Spleen (tissue), 13 donors: ENCODE data around the gene RAG2. TPM values are rescaled to one million over a fixed set of nuclear protein-coding genes. Genes with fewer than 3 reads are reported as not detected.

Source experiments
- DNase-seq: peaks from one replicate; pipeline ENCODE4 v3.0.0-alpha.2; 2020
- H3K27ac ChIP-seq, 8 donors: fragments of 200-600 bp; sonication (generic) in 7 of 8; 1 replicate in 4 of 8; 2 replicates in 4 of 8; pipeline versions ENCODE4 v1.5.0 to v1.8.0; 2016 to 2021; ENCODE audit warnings: inconsistent platforms in 4 of 8, mild to moderate bottlenecking in 4 of 8, moderate library complexity in 1 of 8
- H3K27me3 ChIP-seq, 7 donors: fragments of 200-600 bp; sonication (generic) in 6 of 7; replicated peaks in 1 of 7; 1 replicate in 4 of 7; 2 replicates in 3 of 7; pipeline versions ENCODE4 v1.5.0 to v1.8.0; 2016 to 2021; ENCODE audit warnings: inconsistent platforms in 3 of 7, mild to moderate bottlenecking in 1 of 7
- H3K36me3 ChIP-seq, 6 donors: fragments of 200-600 bp; sonication (generic) in 5 of 6; 1 replicate in 4 of 6; 2 replicates in 2 of 6; pipeline versions ENCODE4 v1.5.0 to v1.8.0; 2016 to 2021; ENCODE audit warnings: inconsistent platforms in 2 of 6
- H3K4me1 ChIP-seq, 6 donors: fragments of 200-600 bp; sonication (generic) in 5 of 6; 1 replicate in 3 of 6; 2 replicates in 3 of 6; pipeline versions ENCODE4 v1.5.0 to v1.8.0; 2016 to 2021; ENCODE audit warnings: inconsistent platforms in 3 of 6
- H3K4me3 ChIP-seq, 8 donors: fragments of 200-600 bp; sonication (generic) in 7 of 8; 1 replicate in 4 of 8; 2 replicates in 4 of 8; pipeline versions ENCODE4 v1.5.0 to v1.8.0; 2016 to 2021; ENCODE audit warnings: inconsistent platforms in 4 of 8, mild to moderate bottlenecking in 4 of 8, moderate library complexity in 2 of 8
- H3K9me3 ChIP-seq, 8 donors: fragments of 200-600 bp; sonication (generic) in 7 of 8; 1 replicate in 4 of 8; 2 replicates in 4 of 8; pipeline versions ENCODE4 v1.5.0 to v1.8.0; 2016 to 2021; ENCODE audit warnings: inconsistent platforms in 4 of 8
- POLR2A ChIP-seq, 3 donors: fragments of 450-650 bp; IDR thresholded peaks; one replicate each; pipeline ENCODE4 v1.5.1; 2017; ENCODE audit warnings: antibody characterized with exemption in 3 of 3, mild to moderate bottlenecking in 1 of 3
- POLR2AphosphoS5 ChIP-seq, 3 donors: sonication (generic); formaldehyde crosslinking; IDR thresholded peaks; one replicate each; pipeline ENCODE4 v1.5.1; 2017; ENCODE audit warnings: antibody characterized with exemption in 3 of 3
- WGBS, 5 donors: extraction: QIAGEN DNeasy Blood & Tissue Kit in 3 of 5; methylation state at CpG; one replicate each; pipeline versions ENCODE4 v1.1.5 to v1.1.7; 2013 to 2018; 5-methylcytosine and 5-hydroxymethylcytosine counted together
- intact Hi-C: fragments of 100-400 bp; cut with DNase I; formaldehyde crosslinking; loops from one replicate; pipeline ENCODE4 v1.15.0; 2023; ENCODE audit warnings: low total_unique reads
- long read RNA-seq, 2 donors: transcript quantifications; one replicate each; lab custom pipeline, GENCODE V29; 2026
- polyA plus RNA-seq, 3 donors: library from polyadenylated mRNA; stranded (reverse); fragments of 200-250 nt; gene quantifications; one replicate each; pipeline ENCODE4 v1.2.1, GENCODE V29; 2013
- total RNA-seq, 7 donors: library from RNA; depleted of rRNA in 3 of 7; stranded (reverse); fragments of >200 nt in 3 of 7; fragmentation: NEBNext Ultra II Directional in 4 of 7; extraction: Animal tissue kit (Norgen Biotek cat#: 25700) in 4 of 7; gene quantifications; one replicate each; pipeline versions ENCODE4 v1.1.0 to v1.2.1, GENCODE V29; 2016 to 2021
- TF ChIP-seq, protein P1 (sequence below), 11 experiments: fragments of 200-600 bp in 7 of 11; fragments of 450-650 bp in 4 of 11; sonication (generic) in 4 of 11; IDR thresholded peaks in 8 of 11; conservative IDR thresholded peaks in 3 of 11; 1 replicate in 7 of 11; 2 replicates in 4 of 11; pipeline versions ENCODE4 v1.4.0 to v1.8.0; 2016 to 2021; ENCODE audit warnings: antibody characterized with exemption in 11 of 11, inconsistent platforms in 4 of 11, mild to moderate bottlenecking in 1 of 11
- donor health status: healthy with polysubstance abuse.
- donor health status: DM: no; HTN: no; CAD: no; lungs with moderate emphysema.
- donor health status: DM: no; HTN: no; CAD: no.
- donor health status: Bipolar disorder and iron deficiency.
- donor health status: healthy.
- donor health status: DM: no; HTN: no; CAD: no.
- donor health status: DM: yes; HTN: yes; CAD: no.

RAG2 gene
- not detected for total RNA-seq
- not detected for polyA plus RNA-seq
- long read RNA-seq, donor 1, partial matches to known transcripts: 0 of 1 reads
- long read RNA-seq, donor 1, other reads (novel, unspliced or antisense): 0 of 1 reads
- long read RNA-seq, donor 2: 0 reads

DNA sequence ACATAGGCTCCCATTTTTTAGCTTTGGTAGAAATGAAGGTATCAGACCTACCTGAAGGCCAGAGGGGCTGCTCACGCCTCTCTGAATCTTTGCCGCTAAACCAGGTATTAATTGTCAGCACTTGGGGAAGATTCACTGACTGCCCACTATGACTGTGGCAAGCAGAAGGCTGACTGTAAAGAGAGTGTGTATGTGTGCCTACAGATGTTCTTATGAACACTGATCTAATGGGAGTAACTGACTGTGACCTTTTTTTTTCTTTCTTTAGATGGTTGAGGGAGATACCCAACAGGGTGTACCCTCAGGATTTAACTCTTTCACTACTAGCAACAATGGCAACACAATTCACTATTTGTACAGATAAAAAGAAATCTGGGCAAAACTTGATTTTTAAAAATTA is at the start of gene RAG2:
Gene RAG2 (minus strand): TSS at position 186 of the 400 bp plus-strand sequence. CDS start 4,068 bp downstream, outside the sequence.
- intact Hi-C loops: no loop called here
- Histone ChIP-seq H3K36me3 (no peaks in the 10 kb centered on the region), H3K4me1 (peaks cover 0 to 23% (median 7%) of the 10 kb centered on the region in 6 donors), H3K27me3 (peaks cover 0 to 26% (median 0%) of the 10 kb centered on the region in 7 donors), H3K4me3 (no peak within 1 kb of the TSS), H3K27ac (no peak within 1 kb of the TSS), H3K9me3 (no peaks in the 10 kb centered on the region)
- WGBS, 5 donors: 61 to 81% (median 77%) methylated on average over 2 of the region's 2 CpGs
- no peak for TF ChIP-seq POLR2AphosphoS5 (IDR thresholded peaks at IDR 0.05)
- TF ChIP-seq POLR2A (IDR thresholded peaks at IDR 0.05): no peak
- TF ChIP-seq, protein P1, sequence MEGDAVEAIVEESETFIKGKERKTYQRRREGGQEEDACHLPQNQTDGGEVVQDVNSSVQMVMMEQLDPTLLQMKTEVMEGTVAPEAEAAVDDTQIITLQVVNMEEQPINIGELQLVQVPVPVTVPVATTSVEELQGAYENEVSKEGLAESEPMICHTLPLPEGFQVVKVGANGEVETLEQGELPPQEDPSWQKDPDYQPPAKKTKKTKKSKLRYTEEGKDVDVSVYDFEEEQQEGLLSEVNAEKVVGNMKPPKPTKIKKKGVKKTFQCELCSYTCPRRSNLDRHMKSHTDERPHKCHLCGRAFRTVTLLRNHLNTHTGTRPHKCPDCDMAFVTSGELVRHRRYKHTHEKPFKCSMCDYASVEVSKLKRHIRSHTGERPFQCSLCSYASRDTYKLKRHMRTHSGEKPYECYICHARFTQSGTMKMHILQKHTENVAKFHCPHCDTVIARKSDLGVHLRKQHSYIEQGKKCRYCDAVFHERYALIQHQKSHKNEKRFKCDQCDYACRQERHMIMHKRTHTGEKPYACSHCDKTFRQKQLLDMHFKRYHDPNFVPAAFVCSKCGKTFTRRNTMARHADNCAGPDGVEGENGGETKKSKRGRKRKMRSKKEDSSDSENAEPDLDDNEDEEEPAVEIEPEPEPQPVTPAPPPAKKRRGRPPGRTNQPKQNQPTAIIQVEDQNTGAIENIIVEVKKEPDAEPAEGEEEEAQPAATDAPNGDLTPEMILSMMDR (IDR thresholded peaks at IDR 0.05 in 8 of 11, conservative IDR thresholded peaks at IDR 0.05 in 3 of 11): no peak
- no peak for DNase-seq

DNA sequence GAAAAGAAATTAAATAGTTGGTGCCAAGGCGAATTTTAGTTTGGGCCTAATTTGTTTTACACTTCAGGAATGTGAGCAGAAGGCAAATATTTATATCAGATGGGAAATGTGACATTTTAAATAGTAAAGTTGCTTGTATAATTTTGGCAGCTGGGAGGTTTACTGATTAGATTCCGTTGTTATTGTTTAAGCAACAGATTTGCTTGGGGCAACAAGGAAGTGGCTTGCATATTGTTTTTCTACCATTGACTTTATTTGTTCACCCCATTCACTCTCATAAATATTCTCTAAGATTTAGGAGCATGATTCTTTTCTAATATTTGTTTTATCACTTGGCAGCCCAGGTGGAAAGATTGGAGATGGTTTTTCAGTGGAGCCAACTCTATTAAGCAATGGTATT is 40.5 kb upstream of the RAG2 start:
- H3K4me1 ChIP-seq: no peaks in the 10 kb centered on the region
- H3K4me3 ChIP-seq: no peak overlapping the region
- H3K36me3 ChIP-seq: peaks cover 0 to 3% (median 0%) of the 10 kb centered on the region in 6 donors
- H3K27me3 ChIP-seq: no peaks in the 10 kb centered on the region
- H3K9me3 ChIP-seq: peaks cover 0 to 6% (median 0%) of the 10 kb centered on the region in 8 donors
- TF ChIP-seq POLR2AphosphoS5 (IDR thresholded peaks at IDR 0.05): no peak
- no peak for TF ChIP-seq POLR2A (IDR thresholded peaks at IDR 0.05)
- TF ChIP-seq, protein P1 (IDR thresholded peaks at IDR 0.05 in 8 of 11, conservative IDR thresholded peaks at IDR 0.05 in 3 of 11): no peak
- H3K27ac ChIP-seq: no peak overlapping the region
- no peak for DNase-seq
- WGBS, 5 donors: 78 to 93% (median 87%) methylated on average over 2 of the region's 2 CpGs
- intact Hi-C loops: no loop called here

DNA sequence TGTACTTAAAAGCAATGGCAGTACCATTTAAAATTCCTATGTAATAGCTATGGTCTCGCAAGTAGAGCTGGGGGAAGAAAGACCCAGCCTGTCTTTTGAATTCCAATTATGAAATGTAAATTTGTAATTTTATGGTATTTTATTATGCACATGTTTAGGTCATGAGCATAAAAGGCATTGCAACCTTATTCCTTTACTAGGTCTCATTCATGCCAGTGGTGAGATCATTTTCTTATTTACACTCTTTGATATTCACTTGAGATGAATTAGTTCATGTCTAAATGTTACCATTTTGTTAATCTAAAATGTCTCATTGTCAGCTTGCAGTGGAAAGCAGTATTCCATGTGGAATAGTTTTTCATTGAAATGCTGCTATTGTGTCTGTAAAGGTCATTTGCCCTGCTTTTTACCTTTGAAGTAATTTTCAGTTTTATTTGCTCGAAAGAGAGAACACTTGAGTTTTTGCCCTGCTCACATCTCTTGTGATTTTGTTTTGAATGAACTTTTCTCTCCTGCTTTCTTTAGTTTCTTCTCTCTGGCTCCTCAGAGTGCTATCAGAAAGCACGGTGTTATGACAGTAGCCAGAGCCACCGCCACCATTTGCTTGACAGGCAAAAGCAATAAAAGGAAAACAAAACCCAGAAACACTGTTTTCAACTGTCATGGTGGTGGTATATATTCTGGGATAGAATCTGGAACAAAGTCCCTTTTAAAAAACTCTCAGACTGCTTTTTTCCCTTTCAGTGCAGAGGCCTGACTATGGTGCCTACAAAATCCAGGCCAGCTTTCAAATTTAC is 37.2 kb upstream of the RAG2 start:
- intact Hi-C loops: no loop called here
- Histone ChIP-seq H3K27me3 (no peaks in the 10 kb centered on the region), H3K36me3 (peaks cover 0 to 3% (median 0%) of the 10 kb centered on the region in 6 donors), H3K4me1 (no peaks in the 10 kb centered on the region), H3K9me3 (no peaks in the 10 kb centered on the region), H3K27ac (no peak overlapping the region), H3K4me3 (no peak overlapping the region)
- WGBS, 5 donors: 88 to 93% (median 91%) methylated on average over 4 of the region's 4 CpGs
- no peak for TF ChIP-seq POLR2A (IDR thresholded peaks at IDR 0.05)
- TF ChIP-seq, protein P1 (IDR thresholded peaks at IDR 0.05 in 8 of 11, conservative IDR thresholded peaks at IDR 0.05 in 3 of 11): no peak
- DNase-seq: no peak

DNA sequence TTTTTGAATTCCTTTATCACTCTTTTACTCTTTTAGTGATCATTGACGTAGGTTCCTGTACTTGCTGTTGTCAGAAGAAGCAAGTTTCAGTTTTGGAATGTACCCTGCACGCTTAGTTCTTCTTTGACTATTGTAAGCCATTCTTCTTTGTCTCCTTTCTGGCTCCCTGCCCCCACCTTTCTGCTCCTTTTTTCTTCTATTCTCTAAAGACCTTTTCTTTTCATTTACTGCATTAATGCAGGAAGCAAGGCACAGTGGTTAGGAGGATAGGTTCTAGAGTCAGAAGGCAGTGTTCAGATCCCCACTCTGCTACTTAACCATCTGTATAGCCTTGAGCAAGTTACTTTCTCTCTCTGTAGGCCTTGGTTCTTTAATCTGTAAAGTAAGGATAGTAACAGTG is 33.7 kb upstream of the RAG2 start:
- no peaks in the 10 kb centered on the region for H3K36me3 ChIP-seq
- no peaks in the 10 kb centered on the region for H3K27me3 ChIP-seq
- WGBS, 5 donors: 69 to 77% (median 72%) methylated on average over 2 of the region's 2 CpGs
- H3K4me1 ChIP-seq: no peaks in the 10 kb centered on the region
- intact Hi-C loops: no loop called here
- TF ChIP-seq POLR2A (IDR thresholded peaks at IDR 0.05) (no peak), POLR2AphosphoS5 (IDR thresholded peaks at IDR 0.05) (no peak)
- TF ChIP-seq, protein P1 (IDR thresholded peaks at IDR 0.05 in 8 of 11, conservative IDR thresholded peaks at IDR 0.05 in 3 of 11): no peak
- no peaks in the 10 kb centered on the region for H3K9me3 ChIP-seq
- H3K27ac ChIP-seq: no peak overlapping the region
- DNase-seq: no peak
- no peak overlapping the region for H3K4me3 ChIP-seq
